GM19463 (cell line): ENCODE data around the gene FAM83G.
"Not testable (repeated sequence)": the region's sequence is repeated elsewhere in the genome, so short reads cannot be mapped to it uniquely, and the experiment has no call there.

Experiments
- ATAC-seq: cut with Tn5 transposase; IDR thresholded peaks from one replicate; pipeline ENCODE4 v1.9.1; 2021; ENCODE audit warnings: mild to moderate bottlenecking, moderate library complexity; ENCODE audit not compliant: unreplicated experiment

FAM83G gene

GRCh38 chr17:19023209-19023999, 18.8 kb upstream of the FAM83G start:
- no peak for ATAC-seq

- no peak for ATAC-seq
Observed at GRCh38 chr17:19022747-19023146, 18.2 kb upstream of the FAM83G start.

- no peak for ATAC-seq
Observed at GRCh38 chr17:19022128-19022527, 17.6 kb upstream of the FAM83G start.

GRCh38 chr17:19021622-19022083, 17.1 kb upstream of the FAM83G start:
- ATAC-seq: no peak

DNA sequence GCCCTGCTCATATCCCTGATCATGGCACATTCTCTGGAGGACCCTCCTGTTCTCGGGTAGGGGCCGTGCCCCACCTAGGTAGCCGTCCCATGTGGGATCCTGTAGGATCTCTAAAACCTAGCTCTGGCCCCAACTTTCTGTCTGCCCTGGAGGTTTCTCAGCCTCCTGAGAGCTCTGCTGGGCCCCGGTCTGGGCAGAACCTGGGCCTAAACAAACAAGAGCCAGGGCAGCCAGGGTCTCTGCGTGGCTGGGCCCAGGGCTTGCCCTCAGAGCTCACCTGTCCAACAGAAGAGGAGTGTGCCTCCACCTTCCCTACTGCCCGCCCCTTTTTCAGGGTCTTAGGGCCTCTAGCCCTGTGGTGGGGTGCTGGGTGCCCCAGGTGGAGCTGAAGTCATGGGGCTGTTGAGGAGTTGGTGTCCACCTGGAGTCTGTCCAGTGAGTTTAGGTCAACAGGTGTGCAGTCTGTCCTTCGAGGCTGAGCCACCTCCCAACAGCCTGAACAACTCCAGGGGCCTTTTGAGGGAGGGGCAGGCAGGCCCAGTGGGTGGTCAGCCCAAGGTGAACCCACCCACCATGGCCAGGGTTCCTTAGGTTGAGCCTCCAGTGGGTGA, 16.6 kb upstream of the FAM83G start:
- not testable (repeated sequence) for ATAC-seq

DNA sequence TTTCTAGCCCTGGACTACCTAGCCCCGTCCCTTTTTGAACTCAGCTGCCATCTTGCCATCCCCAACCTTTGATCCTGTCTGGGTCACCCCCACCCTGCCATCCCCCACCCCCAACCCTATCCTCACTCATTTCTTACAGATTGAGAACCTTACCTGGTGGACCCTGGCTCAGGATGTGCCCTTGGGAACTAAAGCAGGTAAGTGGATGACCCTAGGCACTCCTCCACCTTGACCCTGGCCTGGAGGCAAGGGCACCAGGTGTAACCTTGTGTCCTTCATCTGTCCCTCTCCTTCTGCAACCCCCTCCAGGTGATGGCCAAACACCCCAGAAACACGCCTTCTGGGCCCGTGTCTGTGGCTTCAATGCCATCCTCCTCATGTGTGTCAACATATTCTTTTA, 15.5 kb upstream of the FAM83G start:
- no peak for ATAC-seq

DNA sequence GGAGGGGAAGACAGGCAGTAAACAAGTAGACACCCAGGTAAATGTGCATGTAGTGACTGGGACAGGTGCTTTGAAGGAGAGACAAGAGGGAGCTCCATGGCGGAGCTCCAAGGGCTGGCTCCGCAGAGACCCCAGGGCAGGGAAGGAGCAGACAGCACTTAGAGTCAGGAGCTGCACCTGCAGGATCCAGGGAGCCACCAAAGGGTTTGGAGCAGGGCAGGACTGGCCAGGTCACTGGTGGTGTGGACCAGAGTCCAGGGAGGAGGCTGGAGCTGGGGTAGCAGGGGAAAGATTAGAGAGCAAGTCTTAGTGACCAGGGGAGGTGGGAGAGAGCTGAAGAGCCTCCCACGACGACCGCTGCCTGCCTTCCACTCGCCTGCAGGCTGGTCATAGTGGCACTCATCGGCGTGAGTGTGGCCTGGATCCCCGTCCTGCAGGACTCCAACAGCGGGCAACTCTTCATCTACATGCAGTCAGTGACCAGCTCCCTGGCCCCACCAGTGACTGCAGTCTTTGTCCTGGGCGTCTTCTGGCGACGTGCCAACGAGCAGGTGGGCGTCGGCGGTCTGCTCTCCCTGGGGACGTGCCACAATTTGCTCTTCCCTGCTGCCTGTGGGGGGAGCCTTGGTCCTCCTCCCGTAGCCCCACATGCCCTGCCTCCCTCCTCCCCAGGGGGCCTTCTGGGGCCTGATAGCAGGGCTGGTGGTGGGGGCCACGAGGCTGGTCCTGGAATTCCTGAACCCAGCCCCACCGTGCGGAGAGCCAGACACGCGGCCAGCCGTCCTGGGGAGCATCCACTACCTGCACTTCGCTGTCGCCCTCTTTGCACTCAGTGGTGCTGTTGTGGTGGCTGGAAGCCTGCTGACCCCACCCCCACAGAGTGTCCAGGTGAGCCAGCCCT, 14.7 kb upstream of the FAM83G start:
- no peak for ATAC-seq

GRCh38 chr17:19018600-19018950, 14.0 kb upstream of the FAM83G start:
- ATAC-seq: no peak

DNA sequence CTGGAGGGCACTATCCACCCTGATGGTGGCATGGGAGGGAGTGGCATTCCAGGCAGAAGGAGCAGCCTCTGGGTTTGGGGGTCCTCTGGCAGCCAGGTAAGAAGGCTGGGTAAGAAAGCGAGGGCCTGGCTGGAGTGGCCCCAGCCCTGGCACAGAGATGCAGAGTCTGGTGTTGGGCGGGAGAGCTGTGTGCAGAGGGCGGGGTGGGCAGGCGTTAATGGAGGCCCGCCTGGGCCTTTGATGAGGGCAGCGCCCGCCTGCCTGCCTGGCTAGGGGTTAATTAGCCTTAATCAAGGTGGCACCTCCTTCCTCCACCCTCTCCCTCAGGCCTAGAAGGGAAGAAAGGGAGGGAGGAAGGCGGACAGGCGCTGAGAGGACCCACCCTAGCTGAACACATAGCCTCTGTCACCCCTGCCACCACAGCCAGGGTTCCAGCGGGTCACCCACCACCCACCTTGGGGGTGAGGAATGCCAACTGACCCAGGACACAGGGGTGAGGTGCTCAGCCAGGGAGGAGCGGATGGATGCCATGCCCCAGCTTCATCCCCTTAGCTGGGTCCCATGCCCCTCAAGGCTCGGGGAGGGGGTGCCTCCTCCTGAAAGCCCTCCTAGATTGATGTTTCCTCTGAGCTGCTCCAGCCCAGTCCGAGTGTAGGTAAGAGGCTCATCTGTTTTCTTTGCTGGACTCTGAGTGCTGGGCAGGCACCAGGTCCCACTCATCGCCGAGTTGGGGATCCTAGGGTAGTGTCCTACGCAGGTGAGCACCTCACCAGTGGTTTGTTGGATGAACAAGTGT, 13.4 kb upstream of the FAM83G start:
- no peak for ATAC-seq

DNA sequence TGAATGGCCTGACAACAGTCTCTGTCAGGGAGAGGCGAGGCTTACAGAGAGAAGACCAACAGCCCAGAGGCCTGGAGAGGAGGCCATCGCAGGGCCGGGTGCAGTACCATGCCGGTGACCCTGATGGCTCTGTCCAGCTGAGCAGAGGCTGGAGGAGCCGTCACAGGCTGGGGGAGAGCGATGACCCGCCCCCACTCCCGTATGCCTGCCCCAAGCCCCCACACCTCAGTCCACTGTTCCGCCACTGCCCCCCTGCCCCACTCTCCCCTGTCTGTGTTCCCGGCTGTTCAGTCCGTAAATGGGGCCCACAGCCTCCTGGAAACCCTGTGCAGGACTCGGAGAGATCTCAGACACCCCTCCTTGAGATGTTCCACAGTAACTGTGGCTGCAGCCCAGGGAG, 12.8 kb upstream of the FAM83G start:
- no peak for ATAC-seq

DNA sequence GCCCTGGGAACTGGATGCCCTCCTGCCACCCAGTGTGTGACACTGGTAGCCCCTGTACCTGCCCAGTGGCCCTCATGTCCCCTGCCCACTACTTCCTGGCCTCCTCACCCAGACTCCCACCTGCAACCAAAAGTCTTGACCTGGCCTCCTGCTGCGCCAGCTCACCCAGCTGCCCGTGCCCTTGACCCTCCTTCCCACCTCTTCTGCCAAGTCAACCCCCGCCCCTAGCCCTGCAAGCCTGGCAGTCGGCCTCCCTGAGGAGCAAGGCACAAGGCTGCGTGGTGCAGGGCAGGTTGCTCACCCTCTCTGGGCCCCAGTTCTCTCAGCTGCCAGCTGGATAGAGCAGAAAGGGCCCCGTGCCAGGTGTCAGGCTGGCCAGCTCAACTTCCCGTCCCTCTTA, 12.3 kb upstream of the FAM83G start:
- no peak for ATAC-seq

- no peak for ATAC-seq
Observed at GRCh38 chr17:19016297-19016696, 11.7 kb upstream of the FAM83G start.

- no peak for ATAC-seq
Observed at GRCh38 chr17:19015428-19015827, 10.9 kb upstream of the FAM83G start.

GRCh38 chr17:19014628-19015215, 10.2 kb upstream of the FAM83G start:
- ATAC-seq: no peak

DNA sequence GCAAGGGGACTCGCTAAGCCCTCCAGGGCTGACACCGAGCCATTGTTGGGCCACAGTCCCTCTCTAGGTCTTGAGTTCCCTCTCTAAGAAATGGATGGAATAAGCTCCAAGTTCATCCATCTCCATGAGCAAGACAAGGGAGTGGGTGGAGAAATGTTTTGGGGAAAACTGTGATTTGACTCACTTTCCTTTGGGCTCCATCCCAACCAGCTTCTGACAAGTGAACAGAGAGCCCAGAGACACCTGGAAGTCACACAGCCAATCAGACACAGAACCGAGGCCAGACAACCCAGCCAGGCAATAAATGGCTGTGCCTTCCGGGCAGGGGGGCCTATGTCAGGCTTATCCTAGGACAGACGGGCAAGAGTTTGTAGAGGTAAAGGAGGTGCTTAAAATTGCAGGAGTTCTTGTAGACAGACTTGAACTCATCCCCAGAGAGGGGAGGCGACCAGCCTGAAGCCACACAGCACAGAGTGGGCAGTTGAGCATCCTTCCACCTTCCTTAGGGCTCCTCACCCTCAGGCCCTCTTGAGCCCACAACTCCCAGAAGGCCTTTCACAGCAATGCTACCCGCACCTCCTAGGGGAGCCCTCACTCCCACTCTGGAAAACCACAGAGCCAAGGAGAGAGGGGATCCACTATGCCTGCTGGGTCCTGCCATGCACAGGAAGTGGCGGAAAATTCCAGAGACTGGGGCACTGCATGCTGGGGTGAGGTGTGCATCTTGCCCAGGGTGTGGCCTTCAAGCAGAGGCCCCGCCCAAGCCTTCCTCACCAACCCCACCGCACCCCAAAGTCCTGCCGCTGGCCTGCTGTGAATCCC, 9.5 kb upstream of the FAM83G start:
- ATAC-seq: no peak

GRCh38 chr17:19013226-19013625, 8.7 kb upstream of the FAM83G start:
- no peak for ATAC-seq

GRCh38 chr17:19012171-19013080, 7.9 kb upstream of the FAM83G start:
- ATAC-seq: no peak

DNA sequence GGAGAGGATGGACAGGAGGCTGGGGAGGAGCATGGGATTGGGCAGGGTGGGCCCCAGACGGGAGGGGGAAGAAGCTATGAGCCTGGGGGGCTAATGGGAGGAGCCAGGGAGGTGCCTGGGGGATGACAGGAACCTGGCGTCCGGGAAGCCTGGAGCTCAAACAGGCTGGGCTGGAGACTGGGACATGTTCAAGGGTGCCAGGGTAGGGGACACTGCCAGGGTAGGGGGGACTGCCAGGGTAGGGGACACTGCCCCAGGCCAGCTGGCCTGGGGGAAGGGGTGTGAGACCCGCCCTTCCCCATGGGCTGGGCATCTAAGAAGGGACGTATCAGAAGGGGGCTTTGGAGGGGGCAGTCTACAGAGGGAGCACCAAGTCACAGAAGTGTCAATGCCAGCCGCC, 7.0 kb upstream of the FAM83G start:
- no peak for ATAC-seq
